ENCODE results near the gene TMCC1. TPM values are rescaled to one million over a fixed set of nuclear protein-coding genes. Genes with fewer than 3 reads are reported as not detected.
A peak's percentile ranks its signal among the peaks of the same experiment; 100 is the strongest.

TMCC1 gene
- total RNA-seq, 1 donor = 11.2 TPM

GRCh38 chr3:129749692-129750091, 143.8 kb downstream of the TMCC1 start:
- no peak for DNase-seq (ENCODE audit: low read depth)
- no peak for TF ChIP-seq CTCF (IDR thresholded peaks at IDR 0.05; ENCODE audit: insufficient read depth, low read depth, low read length)
- no peak overlapping the region for H3K4me3 ChIP-seq (ENCODE audit: low read depth, low read length)

DNA sequence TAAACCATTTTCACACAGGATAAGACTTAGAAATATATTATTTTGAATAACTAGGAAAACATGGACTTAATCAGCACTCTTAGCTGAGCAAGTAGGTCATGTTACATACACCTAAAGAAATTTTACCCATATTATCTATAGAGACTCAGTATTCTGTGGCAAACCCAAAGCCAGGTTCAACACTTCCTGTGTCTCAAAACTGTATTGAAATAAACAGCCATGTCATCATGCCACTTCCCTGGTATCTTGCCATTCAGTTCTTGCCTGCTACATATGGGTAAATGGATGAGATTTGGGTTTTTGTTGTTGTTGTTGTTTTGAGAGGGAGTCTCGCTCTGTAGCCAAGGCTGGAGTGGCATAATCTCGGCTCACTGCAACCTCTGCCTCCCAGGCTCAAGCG, 145.5 kb downstream of the TMCC1 start:
- H3K4me3 ChIP-seq (ENCODE audit: low read depth, low read length) = no peak overlapping the region
- no peak for DNase-seq (ENCODE audit: low read depth)
- no peak for TF ChIP-seq CTCF (IDR thresholded peaks at IDR 0.05; ENCODE audit: insufficient read depth, low read depth, low read length)

DNA sequence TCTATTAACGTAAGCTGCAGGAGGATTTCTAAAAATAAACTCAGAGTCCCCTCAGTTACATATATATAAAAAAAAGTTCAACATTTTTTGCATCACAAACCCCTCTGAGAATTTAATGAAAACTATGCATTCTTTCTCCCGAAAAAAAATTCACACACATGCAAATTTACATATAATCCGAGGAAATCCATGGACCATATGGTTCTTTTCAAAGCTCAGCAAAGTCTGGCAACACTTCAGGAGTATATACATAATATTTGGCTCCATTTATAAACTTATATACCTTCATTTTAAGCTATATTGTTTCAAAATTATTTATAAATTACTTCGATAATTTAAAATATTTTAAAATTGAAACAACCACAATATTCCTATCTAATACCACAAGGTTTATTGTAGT, 146.4 kb downstream of the TMCC1 start:
- no peak for DNase-seq (ENCODE audit: low read depth)
- TF ChIP-seq CTCF (IDR thresholded peaks at IDR 0.05; ENCODE audit: insufficient read depth, low read depth, low read length) = no peak
- H3K4me3 ChIP-seq (ENCODE audit: low read depth, low read length) = no peak overlapping the region

- H3K4me3 ChIP-seq (ENCODE audit: low read depth, low read length) = no peak overlapping the region
- no peak for DNase-seq (ENCODE audit: low read depth)
- no peak for TF ChIP-seq CTCF (IDR thresholded peaks at IDR 0.05; ENCODE audit: insufficient read depth, low read depth, low read length)
Observed at GRCh38 chr3:129746629-129747028, 146.9 kb downstream of the TMCC1 start.

- DNase-seq (ENCODE audit: low read depth) = peak; percentile 78
- no peak for TF ChIP-seq CTCF (IDR thresholded peaks at IDR 0.05; ENCODE audit: insufficient read depth, low read depth, low read length)
- H3K4me3 ChIP-seq (ENCODE audit: low read depth, low read length) = no peak overlapping the region
Observed at GRCh38 chr3:129745253-129745652, 148.3 kb downstream of the TMCC1 start.

GRCh38 chr3:129741794-129742193, 151.7 kb downstream of the TMCC1 start:
- no peak overlapping the region for H3K4me3 ChIP-seq (ENCODE audit: low read depth, low read length)
- TF ChIP-seq CTCF (IDR thresholded peaks at IDR 0.05; ENCODE audit: insufficient read depth, low read depth, low read length) = no peak
- DNase-seq (ENCODE audit: low read depth) = no peak

DNA sequence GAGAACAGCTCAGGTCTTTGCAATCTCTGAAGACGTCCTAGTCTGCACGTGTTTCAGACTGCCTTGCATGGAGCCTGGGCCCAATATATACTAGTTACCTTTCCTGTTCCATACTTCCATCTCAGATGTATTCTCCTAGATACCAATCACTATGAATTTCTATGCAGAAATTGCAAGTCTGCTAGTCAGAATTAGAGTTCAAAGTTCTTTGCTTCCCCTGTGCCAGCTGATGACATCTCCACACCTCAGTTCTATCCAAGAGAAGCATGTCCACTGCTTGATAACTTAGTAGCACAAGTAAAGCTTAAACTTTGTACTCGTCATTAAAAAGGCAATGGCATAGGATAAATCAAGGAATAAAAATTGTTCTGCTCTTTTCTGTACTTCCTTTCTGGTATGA, 153.4 kb downstream of the TMCC1 start:
- no peak for DNase-seq (ENCODE audit: low read depth)
- no peak for TF ChIP-seq CTCF (IDR thresholded peaks at IDR 0.05; ENCODE audit: insufficient read depth, low read depth, low read length)
- H3K4me3 ChIP-seq (ENCODE audit: low read depth, low read length) = no peak overlapping the region
